ENCODE results near the gene COG8. TPM values are rescaled to one million over a fixed set of nuclear protein-coding genes. Genes with fewer than 3 reads are reported as not detected.
A peak's percentile ranks its signal among the peaks of the same experiment; 100 is the strongest.
"Not testable (repeated sequence)": the region's sequence is repeated elsewhere in the genome, so short reads cannot be mapped to it uniquely, and the experiment has no call there.

COG8 gene
- polyA plus RNA-seq, 3 donors: 11.9 to 24.1 (median 21.6) TPM

DNA sequence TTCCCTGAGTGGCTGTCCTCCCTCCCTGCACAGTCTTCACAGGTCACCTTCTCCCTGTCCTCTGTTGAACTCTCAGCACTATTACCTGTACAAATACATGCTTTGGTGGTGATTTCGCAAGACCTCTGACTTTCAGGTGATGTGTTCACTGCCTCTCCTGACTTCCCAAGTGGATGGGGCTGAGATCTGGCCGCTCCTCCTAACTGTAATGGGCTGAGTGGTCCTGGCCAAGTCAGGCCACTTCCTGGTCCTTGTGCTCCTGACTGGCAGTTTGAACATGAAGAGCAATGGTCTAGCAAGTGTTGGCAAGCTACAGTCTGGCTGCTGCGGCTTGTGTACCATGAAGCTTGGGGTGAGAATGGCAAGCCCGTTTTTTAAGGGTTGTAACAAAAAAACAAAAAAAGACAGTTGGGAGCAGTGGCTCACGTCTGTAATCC is 23.9 kb upstream of the COG8 start:
- H3K36me3 ChIP-seq (replicated peaks in 1 of 2; ENCODE audit: control insufficient read depth in 1 of 2, insufficient read depth in 2 of 2, low read length in 2 of 2): peaks cover 58 to 83% of the 10 kb centered on the region in 2 donors
- H3K27ac ChIP-seq (ENCODE audit: low read depth in 1 of 2, low read length in 2 of 2): no peak overlapping the region
- Mint-ChIP-seq H3K36me3 (peaks cover 71 to 78% of the 10 kb centered on the region in 2 donors), H3K27ac (peak overlapping the region in 2 of 7 donors; percentile 41 to 62), H3K4me1 (no peaks in the 10 kb centered on the region), H3K4me3 (no peak overlapping the region), H3K27me3 (ENCODE audit: low read depth in 3 of 3) (peaks cover 0 to under 1% (median 0%) of the 10 kb centered on the region in 3 donors), H3K9me3 (no peaks in the 10 kb centered on the region)
- H3K4me3 ChIP-seq (replicated peaks in 1 of 3; ENCODE audit: low read depth in 2 of 3, low read length in 3 of 3): no peak overlapping the region
- H3K9me3 ChIP-seq (replicated peaks in 1 of 2; ENCODE audit: control insufficient read depth in 1 of 2, insufficient read depth in 1 of 2, low read length in 2 of 2): no peaks in the 10 kb centered on the region
- no peak overlapping the region for H3K9ac ChIP-seq (ENCODE audit: insufficient read depth, low read length, poor library complexity, severe bottlenecking)
- TF ChIP-seq, protein P1, sequence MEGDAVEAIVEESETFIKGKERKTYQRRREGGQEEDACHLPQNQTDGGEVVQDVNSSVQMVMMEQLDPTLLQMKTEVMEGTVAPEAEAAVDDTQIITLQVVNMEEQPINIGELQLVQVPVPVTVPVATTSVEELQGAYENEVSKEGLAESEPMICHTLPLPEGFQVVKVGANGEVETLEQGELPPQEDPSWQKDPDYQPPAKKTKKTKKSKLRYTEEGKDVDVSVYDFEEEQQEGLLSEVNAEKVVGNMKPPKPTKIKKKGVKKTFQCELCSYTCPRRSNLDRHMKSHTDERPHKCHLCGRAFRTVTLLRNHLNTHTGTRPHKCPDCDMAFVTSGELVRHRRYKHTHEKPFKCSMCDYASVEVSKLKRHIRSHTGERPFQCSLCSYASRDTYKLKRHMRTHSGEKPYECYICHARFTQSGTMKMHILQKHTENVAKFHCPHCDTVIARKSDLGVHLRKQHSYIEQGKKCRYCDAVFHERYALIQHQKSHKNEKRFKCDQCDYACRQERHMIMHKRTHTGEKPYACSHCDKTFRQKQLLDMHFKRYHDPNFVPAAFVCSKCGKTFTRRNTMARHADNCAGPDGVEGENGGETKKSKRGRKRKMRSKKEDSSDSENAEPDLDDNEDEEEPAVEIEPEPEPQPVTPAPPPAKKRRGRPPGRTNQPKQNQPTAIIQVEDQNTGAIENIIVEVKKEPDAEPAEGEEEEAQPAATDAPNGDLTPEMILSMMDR (IDR thresholded peaks at IDR 0.05): no peak
- no peaks in the 10 kb centered on the region for H3K27me3 ChIP-seq (ENCODE audit: control insufficient read depth in 2 of 2, insufficient read depth in 2 of 2, low read length in 2 of 2)
- 97% methylated on average over 5 of the region's 5 CpGs for WGBS (ENCODE audit: insufficient coverage)
- H4K20me1 ChIP-seq (ENCODE audit: insufficient read depth, low read length): peaks cover 18% of the 10 kb centered on the region
- H2AFZ ChIP-seq (ENCODE audit: insufficient read depth, low read depth, low read length, poor library complexity, severe bottlenecking): no peak overlapping the region
- no peaks in the 10 kb centered on the region for H3K4me1 ChIP-seq (ENCODE audit: control insufficient read depth in 1 of 2, insufficient read depth in 2 of 2, low read length in 2 of 2)
- H3K79me2 ChIP-seq (ENCODE audit: insufficient read depth, low read length): no peaks in the 10 kb centered on the region
- intact Hi-C loops (cut with micrococcal nuclease): no loop called here
- no peak overlapping the region for H3K4me2 ChIP-seq (replicated peaks; ENCODE audit: extremely low read depth, low read length, poor library complexity, severe bottlenecking)
- no peak for DNase-seq

DNA sequence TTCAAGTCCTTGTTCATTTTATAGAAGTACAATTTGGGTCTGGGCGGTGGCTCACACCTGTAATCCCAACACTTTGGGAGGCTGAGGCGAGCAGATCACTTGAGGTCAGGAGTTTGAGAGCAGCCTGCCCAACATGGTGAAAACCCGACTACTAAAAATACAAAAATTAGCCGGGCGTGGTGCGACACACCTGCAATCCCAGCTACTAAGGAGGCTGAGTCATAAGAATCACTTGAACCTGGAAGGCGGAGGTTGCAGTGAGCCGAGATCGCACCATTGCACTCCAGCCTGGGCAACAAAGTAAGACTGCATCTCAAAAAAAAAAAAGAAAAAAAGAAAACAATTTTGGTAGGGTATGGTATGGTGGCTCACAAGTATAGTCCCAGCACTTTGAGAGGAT is 20.7 kb upstream of the COG8 start:
- H3K27me3 Mint-ChIP-seq (ENCODE audit: low read depth in 3 of 3); H3K27me3 ChIP-seq (ENCODE audit: control insufficient read depth in 2 of 2, insufficient read depth in 2 of 2, low read length in 2 of 2); H3K27ac Mint-ChIP-seq; H3K9ac ChIP-seq (ENCODE audit: insufficient read depth, low read length, poor library complexity, severe bottlenecking); intact Hi-C loops (cut with micrococcal nuclease); H3K9me3 Mint-ChIP-seq; H3K27ac ChIP-seq (ENCODE audit: low read depth in 1 of 2, low read length in 2 of 2); H3K4me3 ChIP-seq (replicated peaks in 1 of 3; ENCODE audit: low read depth in 2 of 3, low read length in 3 of 3); H3K9me3 ChIP-seq (replicated peaks in 1 of 2; ENCODE audit: control insufficient read depth in 1 of 2, insufficient read depth in 1 of 2, low read length in 2 of 2); DNase-seq; H3K4me3 Mint-ChIP-seq; H3K4me2 ChIP-seq (replicated peaks; ENCODE audit: extremely low read depth, low read length, poor library complexity, severe bottlenecking); H3K4me1 Mint-ChIP-seq; H2AFZ ChIP-seq (ENCODE audit: insufficient read depth, low read depth, low read length, poor library complexity, severe bottlenecking); H3K79me2 ChIP-seq (ENCODE audit: insufficient read depth, low read length); H3K4me1 ChIP-seq (ENCODE audit: control insufficient read depth in 1 of 2, insufficient read depth in 2 of 2, low read length in 2 of 2): not testable (repeated sequence)
- H4K20me1 ChIP-seq (ENCODE audit: insufficient read depth, low read length): peaks cover 12% of the 10 kb centered on the region
- H3K36me3 Mint-ChIP-seq: peaks cover 67% of the 10 kb centered on the region in 2 donors
- peaks cover 45 to 79% of the 10 kb centered on the region in 2 donors for H3K36me3 ChIP-seq (replicated peaks in 1 of 2; ENCODE audit: control insufficient read depth in 1 of 2, insufficient read depth in 2 of 2, low read length in 2 of 2)
- 95% methylated on average over 6 of the region's 9 CpGs for WGBS (ENCODE audit: insufficient coverage)
